GM23338 (cell line): Measurements from ENCODE around the gene RANBP1. TPM values are rescaled to one million over a fixed set of nuclear protein-coding genes. Genes with fewer than 3 reads are reported as not detected.

Source experiments
- ATAC-seq: fragments of 200-7000 bp; cut with Tn5 transposase; 3 replicates; pipeline ENCODE4 v1.9.1; 2020
- DNase-seq: peaks from one replicate; pipeline ENCODE4 v3.0.0-alpha.2; 2015; ENCODE audit warnings: low spot score
- H2AFZ ChIP-seq: fragments of 200-600 bp; sonication (generic); 2 replicates; pipeline ENCODE4 v1.8.0; 2016; ENCODE audit warnings: antibody characterized with exemption, mild to moderate bottlenecking, moderate library complexity
- H3F3A ChIP-seq: fragments of 200-600 bp; sonication (generic); replicated peaks from 2 replicates; pipeline ENCODE4 v1.8.0; 2017; ENCODE audit warnings: antibody characterized with exemption, mixed run types, low read depth
- H3K27ac ChIP-seq: fragments of 200-600 bp; sonication (generic); 2 replicates; pipeline ENCODE4 v1.6.1; 2016; ENCODE audit warnings: low read depth
- H3K27me3 ChIP-seq: fragments of 200-600 bp; sonication (generic); 2 replicates; pipeline ENCODE4 v1.8.0; 2016; ENCODE audit warnings: mild to moderate bottlenecking, mixed run types, moderate library complexity; ENCODE audit not compliant: insufficient read depth
- H3K36me3 ChIP-seq: fragments of 200-600 bp; sonication (generic); 2 replicates; pipeline ENCODE4 v1.8.0; 2016; ENCODE audit warnings: mild to moderate bottlenecking; ENCODE audit not compliant: insufficient read depth
- H3K4me1 ChIP-seq: fragments of 200-600 bp; sonication (generic); 2 replicates; pipeline ENCODE4 v1.8.0; 2016; ENCODE audit warnings: mild to moderate bottlenecking, moderate library complexity; ENCODE audit not compliant: insufficient read depth
- H3K4me2 ChIP-seq: fragments of 200-600 bp; sonication (generic); 2 replicates; pipeline ENCODE4 v1.7.1; 2017; ENCODE audit warnings: mixed run types
- H3K4me3 ChIP-seq: fragments of 200-600 bp; sonication (generic); 2 replicates; pipeline ENCODE4 v1.6.1; 2016; ENCODE audit warnings: mixed run types
- H3K79me2 ChIP-seq: fragments of 200-600 bp; sonication (generic); replicated peaks from 2 replicates; pipeline ENCODE4 v1.8.0; 2017; ENCODE audit warnings: mild to moderate bottlenecking; ENCODE audit not compliant: insufficient read depth
- H3K9me2 ChIP-seq: fragments of 200-600 bp; sonication (generic); 2 replicates; pipeline ENCODE4 v1.8.0; 2017; ENCODE audit not compliant: insufficient read depth
- H4K20me1 ChIP-seq: fragments of 200-600 bp; sonication (generic); replicated peaks from 2 replicates; pipeline ENCODE4 v1.8.0; 2017; ENCODE audit warnings: mild to moderate bottlenecking; ENCODE audit not compliant: insufficient read depth
- H3K27ac Mint-ChIP-seq: 2 replicates; pipeline ENCODE4 v1.8.0; 2020; ENCODE audit warnings: inconsistent platforms, mild to moderate bottlenecking, moderate library complexity, mixed read lengths
- H3K27me3 Mint-ChIP-seq: 3 replicates; pipeline ENCODE4 v1.8.0; 2022; ENCODE audit warnings: low read depth, mild to moderate bottlenecking, moderate library complexity, mixed read lengths, inconsistent platforms; ENCODE audit not compliant: insufficient read depth, poor library complexity
- H3K36me3 Mint-ChIP-seq: 3 replicates; pipeline ENCODE4 v1.8.0; 2021; ENCODE audit warnings: low read depth, mild to moderate bottlenecking, inconsistent platforms, moderate library complexity, mixed read lengths
- H3K4me1 Mint-ChIP-seq: 3 replicates; pipeline ENCODE4 v1.8.0; 2020; ENCODE audit warnings: mild to moderate bottlenecking, inconsistent platforms, mixed read lengths
- H3K4me3 Mint-ChIP-seq: 3 replicates; pipeline ENCODE4 v1.8.0; 2021; ENCODE audit warnings: moderate library complexity, mild to moderate bottlenecking, inconsistent platforms, mixed read lengths
- H3K9me3 Mint-ChIP-seq: 3 replicates; pipeline ENCODE4 v1.8.0; 2020; ENCODE audit warnings: moderate library complexity, mild to moderate bottlenecking, inconsistent platforms, mixed read lengths
- CTCF ChIP-seq, 2 experiments: fragments of 200-600 bp in 1 of 2; sonication (generic) in 1 of 2; conservative IDR thresholded peaks; 2 replicates each; pipeline versions ENCODE4 v1.5.1 to v1.6.1; 2016 to 2017; ENCODE audit warnings: antibody characterized with exemption in 2 of 2, low read depth in 2 of 2, mild to moderate bottlenecking in 2 of 2, moderate library complexity in 1 of 2
- EZH2phosphoT487 ChIP-seq: fragments of 200-600 bp; sonication (generic); IDR thresholded peaks from one replicate; pipeline ENCODE4 v1.8.1; 2018; ENCODE audit warnings: antibody characterized with exemption; ENCODE audit not compliant: unreplicated experiment
- JUNB ChIP-seq: IDR thresholded peaks from one replicate; pipeline ENCODE4 v1.6.1; 2016; ENCODE audit warnings: antibody characterized with exemption; ENCODE audit not compliant: unreplicated experiment
- ZNF462 ChIP-seq: fragments of 250-450 bp; sonication (Bioruptor Pico); IDR thresholded peaks from 2 replicates; pipeline ENCODE4 v1.5.0; 2020; ENCODE audit warnings: mild to moderate bottlenecking, moderate library complexity
- polyA plus RNA-seq: library from polyadenylated mRNA; unstranded; fragments of >200 nt; fragmentation: Nextera tagmentation; extraction: Ambion mirVana; gene quantifications from 2 replicates; pipeline ENCODE4 v1.2.1, GENCODE V29; 2016
- total RNA-seq: library from RNA; depleted of rRNA; stranded (reverse); fragments of >200 nt; shearing (Covaris generic); gene quantifications from 2 replicates; pipeline ENCODE4 v1.2.3, GENCODE V29; 2014

Gene RANBP1
- total and polyA plus RNA-seq, 2 experiments from 2014 or later: 1,014 to 1,206 TPM

GRCh38 chr22:20102203-20102780, 13.6 kb upstream of the RANBP1 start:
- H3K4me3 ChIP-seq: no peak overlapping the region
- no peaks in the 10 kb centered on the region; the same call in 1 of the 2 replicates for H3K4me1 ChIP-seq
- ATAC-seq (peak; percentile 63), DNase-seq (peak; percentile 43)
- H3F3A ChIP-seq: peaks cover 13% of the 10 kb centered on the region; the same call in 1 of the 2 replicates
- H3K27me3 ChIP-seq: no peaks in the 10 kb centered on the region
- Mint-ChIP-seq H3K4me3 (no peak overlapping the region), H3K27me3 (peaks cover 12% of the 10 kb centered on the region), H3K9me3 (no peaks in the 10 kb centered on the region), H3K4me1 (peaks cover 20% of the 10 kb centered on the region), H3K36me3 (peaks cover 93% of the 10 kb centered on the region), H3K27ac (no peak overlapping the region; the same call in 1 of the 2 replicates)
- TF ChIP-seq JUNB (no peak), CTCF (conservative IDR thresholded peaks at IDR 0.05; ENCODE audit: low read depth in 2 of 2) (peak in 1 of 2 experiments; percentile 19; a peak in 1 of 4 replicates)
- no peak overlapping the region for H3K4me2 ChIP-seq
- H2AFZ ChIP-seq: no peak overlapping the region
- no peak overlapping the region for H3K27ac ChIP-seq
- H3K79me2 ChIP-seq: peaks cover 58% of the 10 kb centered on the region
- H3K9me2 ChIP-seq: no peaks in the 10 kb centered on the region
- peaks cover 26% of the 10 kb centered on the region for H3K36me3 ChIP-seq
- H4K20me1 ChIP-seq: peaks cover 56% of the 10 kb centered on the region

GRCh38 chr22:20105456-20106204, 10.3 kb upstream of the RANBP1 start:
- TF ChIP-seq ZNF462 (CRISPR knock-in tag) (no peak), EZH2phosphoT487 (no peak)
- peaks cover 23% of the 10 kb centered on the region for H3K36me3 ChIP-seq
- Mint-ChIP-seq H3K9me3 (no peaks in the 10 kb centered on the region), H3K27ac (no peak overlapping the region), H3K36me3 (peaks cover 88% of the 10 kb centered on the region), H3K4me1 (peaks cover 10% of the 10 kb centered on the region), H3K27me3 (peaks cover 22% of the 10 kb centered on the region), H3K4me3 (no peak overlapping the region)
- H3K4me3 ChIP-seq: no peak overlapping the region
- H4K20me1 ChIP-seq: peaks cover 45% of the 10 kb centered on the region
- no peaks in the 10 kb centered on the region for H3K9me2 ChIP-seq
- DNase-seq: no peak
- no peak overlapping the region for H3K4me2 ChIP-seq
- H3F3A ChIP-seq: peaks cover 21% of the 10 kb centered on the region
- H3K79me2 ChIP-seq: peaks cover 30% of the 10 kb centered on the region
- no peaks in the 10 kb centered on the region for H3K27me3 ChIP-seq
- no peaks in the 10 kb centered on the region; the same call in 1 of the 2 replicates for H3K4me1 ChIP-seq
- no peak overlapping the region for H3K27ac ChIP-seq
- no peak overlapping the region for H2AFZ ChIP-seq
- no peak for ATAC-seq
